Measurements from ENCODE around the gene LRMDA.
A peak's percentile ranks its signal among the peaks of the same experiment; 100 is the strongest.

The LRMDA gene

GRCh38 chr10:76086761-76087639, 655.6 kb downstream of the LRMDA start:
- DNase-seq (ENCODE audit: low spot score): peak; percentile 28

- DNase-seq (ENCODE audit: low spot score): no peak
Observed at GRCh38 chr10:76088008-76088407, 656.6 kb downstream of the LRMDA start.

DNA sequence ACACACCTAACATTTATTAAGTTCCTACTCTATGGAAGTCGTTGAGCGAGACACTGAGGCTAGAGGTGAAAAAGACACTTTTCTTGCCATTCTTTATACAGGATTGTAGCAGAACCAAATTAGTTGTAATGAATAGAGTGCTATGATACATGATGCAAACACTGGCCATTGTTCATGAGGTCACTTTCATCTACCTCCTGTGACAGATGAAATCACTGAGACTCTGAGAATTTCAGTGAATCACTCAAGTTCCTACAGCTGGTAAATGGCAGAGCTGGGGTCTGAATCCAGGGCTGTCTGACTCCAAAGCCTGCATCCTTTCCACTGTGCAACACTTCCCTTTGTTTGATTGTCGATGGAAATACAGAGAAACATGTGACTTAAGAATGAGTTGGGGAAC, 657.6 kb downstream of the LRMDA start:
- no peak for DNase-seq (ENCODE audit: low spot score)

GRCh38 chr10:76089556-76090180, 658.2 kb downstream of the LRMDA start:
- no peak for DNase-seq (ENCODE audit: low spot score)

DNA sequence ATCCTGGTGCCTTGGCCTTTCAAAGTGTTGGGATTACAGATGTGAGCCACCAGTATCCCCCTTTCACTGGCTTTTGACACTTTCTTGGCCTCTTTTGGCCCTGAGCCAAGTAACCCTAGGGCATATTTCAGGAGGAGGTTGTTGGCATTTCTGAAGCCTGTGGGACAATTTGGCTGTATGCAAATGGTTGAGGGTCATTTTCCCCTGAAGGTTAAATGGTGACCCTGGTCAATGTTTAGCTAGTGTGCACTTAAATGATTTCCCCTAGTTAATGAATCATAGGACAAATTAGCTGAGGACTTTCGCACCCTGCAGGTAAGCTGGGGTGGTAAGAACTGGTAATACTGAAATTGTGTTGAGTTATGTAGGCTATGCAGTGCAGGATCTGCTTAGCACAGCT, 660.5 kb downstream of the LRMDA start:
- no peak for DNase-seq (ENCODE audit: low spot score)

DNA sequence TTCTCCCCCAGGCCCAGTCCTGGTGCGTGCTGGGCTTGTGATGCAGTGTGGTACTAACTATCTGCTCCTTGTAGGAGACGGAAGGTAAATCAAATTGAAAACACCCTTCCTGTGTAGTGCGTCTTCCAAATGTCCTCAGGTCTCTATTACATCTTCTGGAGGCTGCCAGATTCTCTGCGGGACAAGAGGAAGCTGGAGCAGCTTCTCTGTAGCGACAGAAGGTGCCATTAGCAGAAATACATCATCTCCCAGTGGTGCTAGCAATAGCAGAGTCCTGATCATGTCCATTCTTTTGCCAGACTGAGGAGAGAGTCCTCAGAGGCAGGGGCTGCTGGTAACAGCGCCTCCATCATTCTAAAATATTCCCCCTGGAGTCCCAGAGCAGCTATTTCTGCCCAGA, 675.2 kb downstream of the LRMDA start:
- DNase-seq (ENCODE audit: low spot score): no peak

DNA sequence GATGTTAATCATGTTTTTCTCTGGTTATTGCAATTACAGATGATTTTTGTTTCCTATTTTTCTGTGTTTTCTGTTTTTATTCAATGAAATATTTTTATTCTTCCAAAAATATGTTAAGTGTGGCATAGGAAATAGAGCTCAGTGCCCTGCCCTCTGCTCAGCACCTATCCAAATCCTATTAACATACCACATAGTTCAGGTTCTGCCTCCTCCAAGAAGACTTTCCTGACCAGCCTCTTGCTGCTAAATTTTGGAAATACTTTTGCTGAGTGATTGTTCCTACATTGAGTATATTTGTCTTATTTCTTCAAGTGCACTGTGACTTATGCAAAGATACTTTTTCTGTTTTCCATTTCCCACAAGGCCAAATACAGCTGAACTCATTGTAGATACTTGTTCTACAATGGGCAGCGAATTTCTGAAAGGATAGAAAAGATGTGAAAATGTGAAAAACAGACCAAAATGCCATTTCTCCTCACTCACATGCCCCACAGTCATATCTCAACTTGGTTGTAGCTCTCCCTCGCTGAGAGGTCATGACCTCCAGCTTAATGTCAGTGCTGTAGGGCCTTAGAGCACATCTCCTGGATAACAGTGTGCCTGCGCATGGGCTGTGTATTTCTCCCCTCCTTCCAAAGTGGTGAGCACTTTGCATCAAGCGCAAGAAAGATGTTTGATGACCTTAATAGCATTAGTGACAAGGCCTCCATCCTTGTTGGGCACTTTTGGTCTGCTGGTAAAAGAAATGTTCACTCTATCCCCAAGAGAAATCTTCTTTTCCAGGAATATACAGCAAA, 677.3 kb downstream of the LRMDA start:
- no peak for DNase-seq (ENCODE audit: low spot score)

DNA sequence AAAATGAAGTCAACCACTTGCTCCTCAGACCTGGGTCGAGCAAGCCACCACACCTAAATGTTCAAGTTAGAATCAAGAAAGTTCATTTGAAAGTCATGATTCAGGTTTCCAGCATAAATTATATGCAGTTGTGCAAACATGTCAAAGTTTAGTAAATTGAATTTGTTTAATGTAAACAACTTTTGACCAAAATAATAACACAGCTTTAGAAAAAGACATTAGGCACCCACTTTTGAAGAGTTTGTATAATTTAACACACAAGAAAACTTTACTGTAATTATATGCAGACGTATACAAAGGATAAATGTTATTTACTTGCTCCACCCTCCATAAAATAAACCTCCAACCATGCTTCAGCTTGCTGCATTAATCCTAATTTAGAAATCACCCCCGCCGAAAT, 680.0 kb downstream of the LRMDA start:
- no peak for DNase-seq (ENCODE audit: low spot score)

DNA sequence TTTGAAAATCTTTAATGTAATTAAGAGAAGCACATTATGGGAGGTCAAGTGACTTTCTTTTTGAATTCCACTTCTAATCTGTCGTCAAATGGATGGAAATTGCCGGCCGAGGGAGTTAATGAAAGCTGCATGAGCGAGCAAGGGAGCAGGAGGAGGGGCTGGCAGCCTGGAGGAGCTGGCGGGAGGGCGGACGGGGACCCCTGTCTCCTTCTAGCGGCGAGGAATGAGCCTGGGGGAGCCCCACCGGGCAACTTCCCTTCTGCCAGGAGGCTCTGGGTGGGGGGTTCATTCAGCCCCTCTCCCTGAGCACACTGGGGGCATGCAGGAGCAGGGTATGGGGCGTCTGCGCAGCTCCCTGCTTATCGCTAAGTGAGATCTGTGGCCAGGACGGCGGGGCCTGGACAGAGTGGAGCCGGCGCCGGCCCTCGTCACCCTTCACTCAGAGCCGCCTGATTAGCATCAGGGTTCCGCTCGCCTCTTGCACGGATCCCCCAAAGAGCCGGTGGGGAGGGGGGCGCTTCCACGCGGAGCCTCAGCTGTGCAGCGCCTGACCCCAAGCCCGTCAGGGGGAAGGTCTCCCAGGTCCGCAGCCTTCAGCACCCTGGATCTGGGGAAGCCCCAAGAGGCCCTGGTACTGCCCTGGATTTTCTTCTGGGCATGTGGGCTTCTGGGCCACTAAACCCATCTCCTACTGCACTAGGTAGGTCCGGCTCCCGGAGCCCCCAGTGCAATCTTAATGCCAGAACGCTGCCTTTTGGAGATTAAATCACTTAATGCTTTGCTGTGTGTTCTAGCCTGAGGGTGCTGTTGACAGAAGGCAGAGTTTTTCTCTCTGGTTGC, 680.8 kb downstream of the LRMDA start:
- DNase-seq (ENCODE audit: low spot score): no peak

- no peak for DNase-seq (ENCODE audit: low spot score)
Observed at GRCh38 chr10:76112826-76113150, 681.4 kb downstream of the LRMDA start.

GRCh38 chr10:76113952-76114351, 682.5 kb downstream of the LRMDA start:
- no peak for DNase-seq (ENCODE audit: low spot score)

DNA sequence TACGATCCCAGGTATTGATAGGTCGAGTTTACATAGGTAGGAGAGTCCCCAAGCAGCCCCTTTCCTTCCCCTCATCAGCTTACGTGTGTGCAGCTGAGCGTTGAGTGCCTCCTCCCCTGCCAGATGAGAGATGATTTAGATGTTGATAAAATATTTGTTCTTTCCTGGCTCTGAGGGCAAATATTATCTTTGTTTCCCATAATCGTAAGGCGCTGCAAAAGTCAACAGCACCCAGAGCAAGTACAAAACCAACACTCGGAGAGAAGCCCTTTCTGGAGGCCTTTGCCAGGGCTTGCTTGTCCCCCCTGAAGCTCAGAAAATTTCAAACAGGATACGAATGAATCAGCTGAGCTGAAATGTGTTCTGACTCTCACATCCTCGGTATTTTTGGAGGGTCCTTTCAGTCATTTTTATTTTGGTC, 683.2 kb downstream of the LRMDA start:
- no peak for DNase-seq (ENCODE audit: low spot score)

GRCh38 chr10:76115131-76115470, 683.7 kb downstream of the LRMDA start:
- DNase-seq (ENCODE audit: low spot score): no peak

- no peak for DNase-seq (ENCODE audit: low spot score)
Observed at GRCh38 chr10:76115471-76116155, 684.2 kb downstream of the LRMDA start.

- no peak for DNase-seq (ENCODE audit: low spot score)
Observed at GRCh38 chr10:76116523-76116922, 685.1 kb downstream of the LRMDA start.

- peak; percentile 67 for DNase-seq (ENCODE audit: low spot score)
Observed at GRCh38 chr10:76117949-76118348, 686.5 kb downstream of the LRMDA start.

DNA sequence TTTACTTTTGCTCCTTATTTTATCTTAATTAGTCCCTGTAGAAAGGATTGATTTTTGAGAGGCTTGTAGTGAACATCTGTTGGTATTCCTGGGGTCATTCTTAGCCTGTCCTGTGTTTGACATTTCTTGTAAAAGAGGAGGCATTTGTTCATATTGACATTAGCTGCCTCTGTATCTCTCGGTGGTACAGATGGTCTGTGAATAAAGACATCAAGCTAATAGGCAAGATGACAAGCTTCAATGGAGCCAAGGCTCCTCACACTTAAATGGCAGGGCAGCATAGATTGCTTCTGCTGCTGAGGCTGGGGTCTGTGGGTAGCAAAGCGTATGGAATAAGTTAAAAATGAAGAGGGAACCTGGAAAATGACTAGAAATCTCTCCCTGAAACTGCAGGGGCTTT, 687.6 kb downstream of the LRMDA start:
- DNase-seq (ENCODE audit: low spot score): no peak

- DNase-seq (ENCODE audit: low spot score): peak; percentile 68
Observed at GRCh38 chr10:76119515-76119914, 688.1 kb downstream of the LRMDA start.

DNA sequence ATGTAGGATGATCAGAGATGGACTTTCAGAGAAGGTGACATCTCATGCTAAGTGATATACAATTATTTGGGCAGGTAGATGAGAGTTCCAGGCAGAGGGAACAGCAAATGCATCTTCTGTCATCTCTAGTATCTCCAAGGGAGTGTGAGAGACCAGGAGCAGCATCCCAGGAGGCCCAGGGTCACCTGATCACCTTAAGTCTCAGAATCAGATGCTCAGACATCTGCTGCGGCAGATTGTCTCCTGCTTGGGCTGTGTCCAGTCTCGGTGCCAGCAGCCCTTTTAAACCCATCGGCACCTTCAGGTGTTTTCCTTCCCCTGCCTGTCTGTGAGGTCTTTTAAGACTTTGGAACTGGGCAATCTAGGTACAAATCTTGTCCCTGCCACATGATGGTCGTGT, 690.6 kb downstream of the LRMDA start:
- no peak for DNase-seq (ENCODE audit: low spot score)

GRCh38 chr10:76124280-76124679, 692.9 kb downstream of the LRMDA start:
- DNase-seq (ENCODE audit: low spot score): no peak

GRCh38 chr10:76125900-76126299, 694.5 kb downstream of the LRMDA start:
- DNase-seq (ENCODE audit: low spot score): no peak
